ENCODE measurements around the gene ARHGAP8. TPM values are rescaled to one million over a fixed set of nuclear protein-coding genes. Genes with fewer than 3 reads are reported as not detected.

Gene ARHGAP8
- total and polyA plus RNA-seq, 2 of the 13 experiments (the other 11 are each of a cell fraction or from before 2014, with no cell fraction given) = 0.07 TPM; not detected in 1

DNA sequence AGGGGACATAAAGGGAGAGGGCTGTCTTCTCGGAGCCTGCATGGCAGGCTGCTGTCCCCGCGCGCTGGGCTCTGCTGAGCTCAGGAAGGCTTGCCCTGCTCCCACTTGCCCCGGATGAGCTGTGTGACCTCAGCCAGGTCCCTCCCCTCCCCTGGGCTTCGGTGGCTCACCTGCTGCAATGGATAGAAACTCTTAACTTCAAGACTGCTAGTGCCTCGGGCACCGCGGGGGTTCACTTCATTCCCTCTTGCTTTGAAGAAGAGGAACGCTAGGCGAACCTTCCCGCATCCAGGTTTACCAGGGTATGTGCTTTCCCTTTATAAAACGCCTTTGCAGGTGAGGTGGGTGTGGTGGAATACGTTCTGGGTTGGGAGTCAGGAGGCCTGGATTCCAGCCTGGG is 142.4 kb downstream of the ARHGAP8 start:
- CTCF ChIA-PET (ENCODE audit: low intra/inter-chr PET ratio, low total read pairs) = no interaction called here
- no peak for TF ChIP-seq ZNF75D (CRISPR knock-in tag; IDR thresholded peaks at IDR 0.05; ENCODE audit: borderline replicate concordance)
- TF ChIP-seq ZNF235 (CRISPR knock-in tag; IDR thresholded peaks at IDR 0.05; ENCODE audit: borderline replicate concordance) = no peak
- TF ChIP-seq KDM3A (CRISPR knock-in tag; IDR thresholded peaks at IDR 0.05; ENCODE audit: low read depth) = no peak
- TF ChIP-seq TGIF2 (CRISPR knock-in tag; IDR thresholded peaks at IDR 0.05) = no peak
- no peak for TF ChIP-seq ZNF558 (CRISPR knock-in tag; IDR thresholded peaks at IDR 0.05; ENCODE audit: borderline replicate concordance)
- TF ChIP-seq, protein P1, sequence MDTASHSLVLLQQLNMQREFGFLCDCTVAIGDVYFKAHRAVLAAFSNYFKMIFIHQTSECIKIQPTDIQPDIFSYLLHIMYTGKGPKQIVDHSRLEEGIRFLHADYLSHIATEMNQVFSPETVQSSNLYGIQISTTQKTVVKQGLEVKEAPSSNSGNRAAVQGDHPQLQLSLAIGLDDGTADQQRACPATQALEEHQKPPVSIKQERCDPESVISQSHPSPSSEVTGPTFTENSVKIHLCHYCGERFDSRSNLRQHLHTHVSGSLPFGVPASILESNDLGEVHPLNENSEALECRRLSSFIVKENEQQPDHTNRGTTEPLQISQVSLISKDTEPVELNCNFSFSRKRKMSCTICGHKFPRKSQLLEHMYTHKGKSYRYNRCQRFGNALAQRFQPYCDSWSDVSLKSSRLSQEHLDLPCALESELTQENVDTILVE (CRISPR knock-in tag; IDR thresholded peaks at IDR 0.05) = no peak
- no peak for TF ChIP-seq EHMT2 (IDR thresholded peaks at IDR 0.05; ENCODE audit: borderline replicate concordance, low read depth, low read length)
- TF ChIP-seq SAP130 (CRISPR knock-in tag; IDR thresholded peaks at IDR 0.05; ENCODE audit: low read depth) = no peak
- TF ChIP-seq WIZ (CRISPR knock-in tag; IDR thresholded peaks at IDR 0.05) = no peak
- no peak for TF ChIP-seq HOXA9 (CRISPR knock-in tag; IDR thresholded peaks at IDR 0.05; ENCODE audit: borderline replicate concordance)
- no peak for TF ChIP-seq XBP1 (CRISPR knock-in tag; IDR thresholded peaks at IDR 0.05)
- TF ChIP-seq ZNF543 (CRISPR knock-in tag; IDR thresholded peaks at IDR 0.05) = no peak
- Histone ChIP-seq H3K9me3 (ENCODE audit: low read length) (peaks cover under 1% of the 10 kb centered on the region; the same call in 1 of the 2 replicates), H3K27me3 (ENCODE audit: control insufficient read depth in 1 of 2, insufficient read depth in 2 of 2, low read length in 2 of 2) (peaks cover 9 to 34% of the 10 kb centered on the region in 2 experiments; a peak in 4 of 5 replicates), H3K4me1 (ENCODE audit: insufficient read depth, low read length) (no peaks in the 10 kb centered on the region), H2AFZ (ENCODE audit: low read length) (no peak overlapping the region), H3K4me3 (replicated peaks in 1 of 3; ENCODE audit: insufficient read depth in 1 of 3, low read depth in 2 of 3, low read length in 3 of 3) (no peak overlapping the region), H3K4me2 (ENCODE audit: low read depth, low read length) (no peak overlapping the region), H3K36me3 (replicated peaks in 1 of 2; ENCODE audit: control insufficient read depth in 1 of 2, insufficient read depth in 2 of 2, low read length in 2 of 2) (no peaks in the 10 kb centered on the region), H4K20me1 (ENCODE audit: insufficient read depth, low read length) (no peaks in the 10 kb centered on the region), H3K9ac (ENCODE audit: insufficient read depth, low read depth, low read length) (no peak overlapping the region), H3K79me2 (ENCODE audit: insufficient read depth, low read length) (no peaks in the 10 kb centered on the region), H3K27ac (ENCODE audit: extremely low read length, insufficient read depth, low read length) (no peak overlapping the region)
- BruUV-seq (replicated peaks) = no TSS peak
- ATAC-seq (no peak), FAIRE-seq (no peak), DNase-seq (ENCODE audit: low spot score) (no peak)
- intact Hi-C loops (cut with micrococcal nuclease; ENCODE audit: unreplicated experiment) (no loop called here), in situ Hi-C loops (cut with HindIII; ENCODE audit: extremely low pct_ligation_motif_present, low pct_unique_long_range_greater_than_20kb) (no loop called here)
- WGBS (ENCODE audit: low lambda C conversion rate) = 18% methylated on average over 8 of the region's 14 CpGs
- POLR2A ChIA-PET = no interaction called here
